Measurements from ENCODE around the gene DIPK2B. TPM values are rescaled to one million over a fixed set of nuclear protein-coding genes. Genes with fewer than 3 reads are reported as not detected.

Gene DIPK2B
- total and polyA plus RNA-seq, 2 of the 13 experiments (the other 11 are each of a cell fraction or from before 2014, with no cell fraction given): not detected

- Histone ChIP-seq H3K27ac (ENCODE audit: extremely low read length, insufficient read depth, low read length) (no peak overlapping the region), H3K4me2 (ENCODE audit: low read depth, low read length) (no peak overlapping the region), H3K27me3 (ENCODE audit: control insufficient read depth in 1 of 2, insufficient read depth in 2 of 2, low read length in 2 of 2) (no peaks in the 10 kb centered on the region), H4K20me1 (ENCODE audit: insufficient read depth, low read length) (no peaks in the 10 kb centered on the region), H3K4me3 (replicated peaks in 1 of 3; ENCODE audit: insufficient read depth in 1 of 3, low read depth in 2 of 3, low read length in 3 of 3) (no peak overlapping the region), H3K79me2 (ENCODE audit: insufficient read depth, low read length) (no peaks in the 10 kb centered on the region), H3K36me3 (replicated peaks in 1 of 2; ENCODE audit: control insufficient read depth in 1 of 2, insufficient read depth in 2 of 2, low read length in 2 of 2) (no peaks in the 10 kb centered on the region), H3K9ac (ENCODE audit: insufficient read depth, low read depth, low read length) (no peak overlapping the region), H2AFZ (ENCODE audit: low read length) (no peak overlapping the region), H3K9me3 (ENCODE audit: low read length) (no peaks in the 10 kb centered on the region), H3K4me1 (ENCODE audit: insufficient read depth, low read length) (no peaks in the 10 kb centered on the region)
- FAIRE-seq (no peak), ATAC-seq (no peak), DNase-seq (ENCODE audit: low spot score) (no peak)
- ChIA-PET CTCF (ENCODE audit: low intra/inter-chr PET ratio, low total read pairs) (no interaction called here), POLR2A (no interaction called here)
- WGBS (ENCODE audit: low lambda C conversion rate): 7% methylated on average over 3 of the region's 3 CpGs
- intact Hi-C loops (cut with micrococcal nuclease; ENCODE audit: unreplicated experiment): no loop called here
- in situ Hi-C loops (cut with HindIII; ENCODE audit: extremely low pct_ligation_motif_present, low pct_unique_long_range_greater_than_20kb): no loop called here
- BruUV-seq (replicated peaks): no TSS peak
- TF ChIP-seq ZNF501 (CRISPR knock-in tag; IDR thresholded peaks at IDR 0.05) (no peak), KAT8 (CRISPR knock-in tag; IDR thresholded peaks at IDR 0.05) (no peak), BRF2 (CRISPR knock-in tag; IDR thresholded peaks at IDR 0.05) (no peak), ZNF747 (CRISPR knock-in tag; IDR thresholded peaks at IDR 0.05; ENCODE audit: borderline replicate concordance) (no peak), ARNTL (CRISPR knock-in tag; IDR thresholded peaks at IDR 0.05) (no peak), CREM (IDR thresholded peaks at IDR 0.05) (no peak), CREM (CRISPR knock-in tag; IDR thresholded peaks at IDR 0.05) (no peak), DR1 (CRISPR knock-in tag; IDR thresholded peaks at IDR 0.05) (no peak), ZNF484 (CRISPR knock-in tag; IDR thresholded peaks at IDR 0.05; ENCODE audit: borderline replicate concordance, low read depth) (no peak), ZBTB4 (CRISPR knock-in tag; IDR thresholded peaks at IDR 0.05; ENCODE audit: borderline replicate concordance) (no peak), KDM1A (CRISPR knock-in tag; IDR thresholded peaks at IDR 0.05) (no peak), SSRP1 (CRISPR knock-in tag; IDR thresholded peaks at IDR 0.05) (no peak), ZSCAN25 (CRISPR knock-in tag; IDR thresholded peaks at IDR 0.05) (no peak), NR3C1 (CRISPR knock-in tag; IDR thresholded peaks at IDR 0.05) (no peak), SRF (IDR thresholded peaks at IDR 0.05; ENCODE audit: low read depth, low read length) (no peak), CREB3 (CRISPR knock-in tag; IDR thresholded peaks at IDR 0.05) (no peak), KDM2A (CRISPR knock-in tag; IDR thresholded peaks at IDR 0.05; ENCODE audit: borderline replicate concordance, low read depth) (no peak), BCL3 (CRISPR knock-in tag; IDR thresholded peaks at IDR 0.05) (no peak), NFKBIZ (CRISPR knock-in tag; IDR thresholded peaks at IDR 0.05) (no peak), PRMT3 (CRISPR knock-in tag; IDR thresholded peaks at IDR 0.05; ENCODE audit: borderline replicate concordance, low read depth) (no peak)
These were observed 31.5 kb upstream of the DIPK2B start for GRCh38 chrX:45232139-45232538.
